ENCODE measurements around the gene UPK1B.
"Not testable (repeated sequence)": the region's sequence is repeated elsewhere in the genome, so short reads cannot be mapped to it uniquely, and the experiment has no call there.

UPK1B gene

GRCh38 chr3:119173325-119173724 lies at the start of gene UPK1B:
Gene UPK1B, plus strand, starts transcription at chr3:119173598. Its CDS starts 13,144 bp downstream, at chr3:119186742.
- Histone ChIP-seq H3K27ac (ENCODE audit: low read length) (no peak within 1 kb of the TSS), H3K9me3 (ENCODE audit: control insufficient read depth in 1 of 2, low read length in 2 of 2) (no peaks in the 10 kb centered on the region), H3K36me3 (ENCODE audit: control insufficient read depth in 1 of 2, insufficient read depth in 2 of 2, low read length in 2 of 2) (no peaks in the 10 kb centered on the region), H3K4me3 (ENCODE audit: low read depth in 1 of 2, low read length in 2 of 2) (no peak within 1 kb of the TSS), H3K4me1 (ENCODE audit: control insufficient read depth in 1 of 2, insufficient read depth in 2 of 2, low read length in 2 of 2) (no peaks in the 10 kb centered on the region), H3K27me3 (ENCODE audit: low read depth, low read length) (peaks cover 4% of the 10 kb centered on the region)

- Histone ChIP-seq H3K9me3 (ENCODE audit: control insufficient read depth in 1 of 2, low read length in 2 of 2) (no peaks in the 10 kb centered on the region), H3K4me1 (ENCODE audit: control insufficient read depth in 1 of 2, insufficient read depth in 2 of 2, low read length in 2 of 2) (no peaks in the 10 kb centered on the region)
These were observed 48.1 kb upstream of the UPK1B start for GRCh38 chr3:119125342-119125741.

GRCh38 chr3:119125742-119126504 lies 47.5 kb upstream of the UPK1B start:
- Histone ChIP-seq H3K4me1 (ENCODE audit: control insufficient read depth in 1 of 2, insufficient read depth in 2 of 2, low read length in 2 of 2) (no peaks in the 10 kb centered on the region), H3K4me3 (ENCODE audit: low read depth in 1 of 2, low read length in 2 of 2) (no peak overlapping the region), H3K36me3 (ENCODE audit: control insufficient read depth in 1 of 2, insufficient read depth in 2 of 2, low read length in 2 of 2) (no peaks in the 10 kb centered on the region), H3K9me3 (ENCODE audit: control insufficient read depth in 1 of 2, low read length in 2 of 2) (no peaks in the 10 kb centered on the region), H3K27me3 (ENCODE audit: low read depth, low read length) (no peaks in the 10 kb centered on the region), H3K27ac (ENCODE audit: low read length) (no peak overlapping the region)

More at GRCh38 chr3:119125342-119125741, 48.1 kb upstream of the UPK1B start:
- no peak overlapping the region for H3K27ac ChIP-seq (ENCODE audit: low read length)
- no peaks in the 10 kb centered on the region for H3K27me3 ChIP-seq (ENCODE audit: low read depth, low read length)
- H3K4me3 ChIP-seq (ENCODE audit: low read depth in 1 of 2, low read length in 2 of 2), result no peak overlapping the region
- no peaks in the 10 kb centered on the region for H3K36me3 ChIP-seq (ENCODE audit: control insufficient read depth in 1 of 2, insufficient read depth in 2 of 2, low read length in 2 of 2)

GRCh38 chr3:119130291-119130690 lies 43.1 kb upstream of the UPK1B start:
- not testable (repeated sequence) for H3K27ac ChIP-seq (ENCODE audit: low read length); H3K4me3 ChIP-seq (ENCODE audit: low read depth in 1 of 2, low read length in 2 of 2); H3K27me3 ChIP-seq (ENCODE audit: low read depth, low read length); H3K9me3 ChIP-seq (ENCODE audit: control insufficient read depth in 1 of 2, low read length in 2 of 2); H3K4me1 ChIP-seq (ENCODE audit: control insufficient read depth in 1 of 2, insufficient read depth in 2 of 2, low read length in 2 of 2); H3K36me3 ChIP-seq (ENCODE audit: control insufficient read depth in 1 of 2, insufficient read depth in 2 of 2, low read length in 2 of 2)

GRCh38 chr3:119132291-119132690 lies 41.1 kb upstream of the UPK1B start:
- not testable (repeated sequence) for H3K27ac ChIP-seq (ENCODE audit: low read length); H3K36me3 ChIP-seq (ENCODE audit: control insufficient read depth in 1 of 2, insufficient read depth in 2 of 2, low read length in 2 of 2); H3K9me3 ChIP-seq (ENCODE audit: control insufficient read depth in 1 of 2, low read length in 2 of 2); H3K4me1 ChIP-seq (ENCODE audit: control insufficient read depth in 1 of 2, insufficient read depth in 2 of 2, low read length in 2 of 2); H3K4me3 ChIP-seq (ENCODE audit: low read depth in 1 of 2, low read length in 2 of 2); H3K27me3 ChIP-seq (ENCODE audit: low read depth, low read length)

GRCh38 chr3:119139360-119139759 lies 34.0 kb upstream of the UPK1B start:
- H3K9me3 ChIP-seq (ENCODE audit: control insufficient read depth in 1 of 2, low read length in 2 of 2); H3K4me1 ChIP-seq (ENCODE audit: control insufficient read depth in 1 of 2, insufficient read depth in 2 of 2, low read length in 2 of 2); H3K27me3 ChIP-seq (ENCODE audit: low read depth, low read length); H3K4me3 ChIP-seq (ENCODE audit: low read depth in 1 of 2, low read length in 2 of 2); H3K36me3 ChIP-seq (ENCODE audit: control insufficient read depth in 1 of 2, insufficient read depth in 2 of 2, low read length in 2 of 2); H3K27ac ChIP-seq (ENCODE audit: low read length): not testable (repeated sequence)

GRCh38 chr3:119140466-119140865 lies 32.9 kb upstream of the UPK1B start:
- H3K27me3 ChIP-seq (ENCODE audit: low read depth, low read length), result no peaks in the 10 kb centered on the region
- H3K27ac ChIP-seq (ENCODE audit: low read length), result no peak overlapping the region
- no peaks in the 10 kb centered on the region for H3K36me3 ChIP-seq (ENCODE audit: control insufficient read depth in 1 of 2, insufficient read depth in 2 of 2, low read length in 2 of 2)
- H3K4me3 ChIP-seq (ENCODE audit: low read depth in 1 of 2, low read length in 2 of 2), result no peak overlapping the region
- no peaks in the 10 kb centered on the region for H3K4me1 ChIP-seq (ENCODE audit: control insufficient read depth in 1 of 2, insufficient read depth in 2 of 2, low read length in 2 of 2)
- no peaks in the 10 kb centered on the region for H3K9me3 ChIP-seq (ENCODE audit: control insufficient read depth in 1 of 2, low read length in 2 of 2)

- Histone ChIP-seq H3K9me3 (ENCODE audit: control insufficient read depth in 1 of 2, low read length in 2 of 2) (no peaks in the 10 kb centered on the region), H3K36me3 (ENCODE audit: control insufficient read depth in 1 of 2, insufficient read depth in 2 of 2, low read length in 2 of 2) (no peaks in the 10 kb centered on the region), H3K4me1 (ENCODE audit: control insufficient read depth in 1 of 2, insufficient read depth in 2 of 2, low read length in 2 of 2) (no peaks in the 10 kb centered on the region), H3K27me3 (ENCODE audit: low read depth, low read length) (no peaks in the 10 kb centered on the region), H3K4me3 (ENCODE audit: low read depth in 1 of 2, low read length in 2 of 2) (no peak overlapping the region), H3K27ac (ENCODE audit: low read length) (no peak overlapping the region)
These were observed 28.3 kb upstream of the UPK1B start for GRCh38 chr3:119145128-119145499.

GRCh38 chr3:119145500-119146167 lies 27.8 kb upstream of the UPK1B start, which contains the start of gene TEX55:
Gene TEX55, plus strand, starts transcription at chr3:119146165. Its CDS starts 25 bp downstream, at chr3:119146190.
- H3K4me1 ChIP-seq (ENCODE audit: control insufficient read depth in 1 of 2, insufficient read depth in 2 of 2, low read length in 2 of 2), result no peaks in the 10 kb centered on the region
- no peaks in the 10 kb centered on the region for H3K9me3 ChIP-seq (ENCODE audit: control insufficient read depth in 1 of 2, low read length in 2 of 2)
- H3K27ac ChIP-seq (ENCODE audit: low read length), result no peak within 1 kb of the TSS
- no peak within 1 kb of the TSS for H3K4me3 ChIP-seq (ENCODE audit: low read depth in 1 of 2, low read length in 2 of 2)
- no peaks in the 10 kb centered on the region for H3K27me3 ChIP-seq (ENCODE audit: low read depth, low read length)
- H3K36me3 ChIP-seq (ENCODE audit: control insufficient read depth in 1 of 2, insufficient read depth in 2 of 2, low read length in 2 of 2), result no peaks in the 10 kb centered on the region

- H3K36me3 ChIP-seq (ENCODE audit: control insufficient read depth in 1 of 2, insufficient read depth in 2 of 2, low read length in 2 of 2), result no peaks in the 10 kb centered on the region
- H3K4me1 ChIP-seq (ENCODE audit: control insufficient read depth in 1 of 2, insufficient read depth in 2 of 2, low read length in 2 of 2), result no peaks in the 10 kb centered on the region
- no peaks in the 10 kb centered on the region for H3K27me3 ChIP-seq (ENCODE audit: low read depth, low read length)
- H3K9me3 ChIP-seq (ENCODE audit: control insufficient read depth in 1 of 2, low read length in 2 of 2), result no peaks in the 10 kb centered on the region
- H3K4me3 ChIP-seq (ENCODE audit: low read depth in 1 of 2, low read length in 2 of 2), result no peak overlapping the region
- H3K27ac ChIP-seq (ENCODE audit: low read length), result no peak overlapping the region
These were observed 26.6 kb upstream of the UPK1B start for GRCh38 chr3:119146578-119147375.

GRCh38 chr3:119147494-119147893 lies 25.9 kb upstream of the UPK1B start:
- Histone ChIP-seq H3K27ac (ENCODE audit: low read length) (no peak overlapping the region), H3K36me3 (ENCODE audit: control insufficient read depth in 1 of 2, insufficient read depth in 2 of 2, low read length in 2 of 2) (no peaks in the 10 kb centered on the region), H3K4me1 (ENCODE audit: control insufficient read depth in 1 of 2, insufficient read depth in 2 of 2, low read length in 2 of 2) (no peaks in the 10 kb centered on the region), H3K9me3 (ENCODE audit: control insufficient read depth in 1 of 2, low read length in 2 of 2) (no peaks in the 10 kb centered on the region), H3K4me3 (ENCODE audit: low read depth in 1 of 2, low read length in 2 of 2) (no peak overlapping the region), H3K27me3 (ENCODE audit: low read depth, low read length) (no peaks in the 10 kb centered on the region)
